SK-N-MC (cell line): ENCODE measurements around the gene ZWILCH.

ENCODE experiments used
- EZH2 ChIP-seq: fragments of 200-600 bp; sonication (generic); IDR thresholded peaks from one replicate; pipeline ENCODE4 v1.6.1; 2017; ENCODE audit warnings: antibody characterized with exemption
- FOXP2 ChIP-seq: optimal IDR thresholded peaks from 2 replicates; pipeline ENCODE3; 2011; ENCODE audit warnings: mild to moderate bottlenecking, moderate library complexity; ENCODE audit not compliant: insufficient read depth; ENCODE audit errors: extremely low read length, control extremely low read depth
- POLR2AphosphoS5 ChIP-seq: IDR thresholded peaks from 2 replicates; pipeline ENCODE4 v1.6.1; 2012; ENCODE audit warnings: mild to moderate bottlenecking, low read depth, low read length, borderline replicate concordance

- TF ChIP-seq POLR2AphosphoS5: no peak
- TF ChIP-seq EZH2: no peak
- no peak for TF ChIP-seq FOXP2
Measured at GRCh38 chr15:66524838-66525237, 19.7 kb downstream of the ZWILCH start.
